Liver (tissue), 9 donors: ENCODE measurements around the gene RARG. TPM values are rescaled to one million over a fixed set of nuclear protein-coding genes. Genes with fewer than 3 reads are reported as not detected.

Source experiments
- DNase-seq: peaks from one replicate; pipeline ENCODE4 v3.0.0-alpha.2; 2017; ENCODE audit warnings: low spot score
- H3K27ac ChIP-seq, 2 donors: one replicate each; pipeline ENCODE4 v1.7.0; 2013; ENCODE audit warnings: inconsistent platforms in 2 of 2, low read length in 2 of 2, control low read depth in 1 of 2, low read depth in 1 of 2, mild to moderate bottlenecking in 1 of 2
- H3K27me3 ChIP-seq, 4 donors: one replicate each; pipeline versions ENCODE4 v1.6.1 to v1.7.0; 2013; ENCODE audit warnings: low read length in 3 of 4, inconsistent platforms in 1 of 4, mild to moderate bottlenecking in 1 of 4, moderate library complexity in 1 of 4; ENCODE audit not compliant: control insufficient read depth in 4 of 4, insufficient read depth in 4 of 4
- H3K36me3 ChIP-seq, 4 donors: one replicate each; pipeline versions ENCODE4 v1.6.1 to v1.7.0; 2013; ENCODE audit warnings: low read length in 3 of 4, mild to moderate bottlenecking in 3 of 4, low read depth in 1 of 4, moderate library complexity in 1 of 4; ENCODE audit not compliant: control insufficient read depth in 4 of 4, insufficient read depth in 3 of 4
- H3K4me1 ChIP-seq, 4 donors: one replicate each; pipeline versions ENCODE4 v1.6.1 to v1.7.0; 2013; ENCODE audit warnings: low read length in 3 of 4, mild to moderate bottlenecking in 3 of 4, moderate library complexity in 1 of 4; ENCODE audit not compliant: control insufficient read depth in 4 of 4, insufficient read depth in 4 of 4
- H3K4me3 ChIP-seq, 3 donors: one replicate each; pipeline versions ENCODE4 v1.6.1 to v1.7.0; 2013; ENCODE audit warnings: low read length in 3 of 3, control low read depth in 1 of 3, low read depth in 1 of 3, mild to moderate bottlenecking in 1 of 3
- H3K9ac ChIP-seq, 2 donors: one replicate each; pipeline ENCODE4 v1.7.0; 2013; ENCODE audit warnings: low read length in 2 of 2, mild to moderate bottlenecking in 2 of 2, moderate library complexity in 2 of 2, control low read depth in 1 of 2, low read depth in 1 of 2
- H3K9me3 ChIP-seq, 4 donors: one replicate each; pipeline versions ENCODE4 v1.6.1 to v1.7.0; 2013; ENCODE audit warnings: low read length in 3 of 4; ENCODE audit not compliant: control insufficient read depth in 4 of 4
- CTCF ChIP-seq: fragments of 150-350 bp; IDR thresholded peaks from 2 replicates; pipeline ENCODE4 v1.5.1; 2017; ENCODE audit warnings: improper control_type of control experiment, low read depth, low read length; ENCODE audit not compliant: missing input control
- EGR1 ChIP-seq, 2 donors: IDR thresholded peaks; 2 replicates each; pipeline ENCODE4 v1.6.1; 2016 to 2018; ENCODE audit warnings: antibody characterized with exemption in 2 of 2, low read depth in 2 of 2
- FOXA1 ChIP-seq: IDR thresholded peaks from 2 replicates; pipeline ENCODE4 v1.6.1; 2016; ENCODE audit warnings: antibody characterized with exemption
- GABPA ChIP-seq, 2 donors: IDR thresholded peaks in 1 of 2; conservative IDR thresholded peaks in 1 of 2; 2 replicates each; pipeline ENCODE4 v1.6.1; 2016; ENCODE audit warnings: antibody characterized with exemption in 2 of 2, mild to moderate bottlenecking in 1 of 2, moderate library complexity in 1 of 2
- HNF4A ChIP-seq, 2 donors: conservative IDR thresholded peaks; 2 replicates each; pipeline ENCODE4 v1.6.1; 2016; ENCODE audit warnings: antibody characterized with exemption in 2 of 2, mild to moderate bottlenecking in 2 of 2
- HNF4G ChIP-seq: IDR thresholded peaks from 2 replicates; pipeline ENCODE4 v1.6.1; 2016; ENCODE audit warnings: antibody characterized with exemption
- JUND ChIP-seq, 2 donors: IDR thresholded peaks; 2 replicates each; pipeline ENCODE4 v1.6.1; 2016; ENCODE audit warnings: antibody characterized with exemption in 2 of 2
- NR2F2 ChIP-seq: IDR thresholded peaks from 2 replicates; pipeline ENCODE4 v1.6.1; 2016; ENCODE audit warnings: antibody characterized with exemption
- RAD21 ChIP-seq, 2 donors: IDR thresholded peaks; 2 replicates each; pipeline ENCODE4 v1.6.1; 2016; ENCODE audit warnings: antibody characterized with exemption in 2 of 2, mild to moderate bottlenecking in 2 of 2
- REST ChIP-seq: IDR thresholded peaks from 2 replicates; pipeline ENCODE4 v1.6.1; 2016; ENCODE audit warnings: antibody characterized with exemption, mild to moderate bottlenecking
- RXRA ChIP-seq, 2 donors: IDR thresholded peaks; 2 replicates each; pipeline ENCODE4 v1.6.1; 2017 to 2018; ENCODE audit warnings: antibody characterized with exemption in 2 of 2, mild to moderate bottlenecking in 1 of 2
- SP1 ChIP-seq: IDR thresholded peaks from 2 replicates; pipeline ENCODE4 v1.6.1; 2018; ENCODE audit warnings: antibody characterized with exemption, mild to moderate bottlenecking
- TAF1 ChIP-seq: conservative IDR thresholded peaks from 2 replicates; pipeline ENCODE4 v1.6.1; 2016; ENCODE audit warnings: antibody characterized with exemption, mild to moderate bottlenecking
- YY1 ChIP-seq: IDR thresholded peaks from 2 replicates; pipeline ENCODE4 v1.6.1; 2016; ENCODE audit warnings: antibody characterized with exemption, mild to moderate bottlenecking
- ZBTB33 ChIP-seq: IDR thresholded peaks from 2 replicates; pipeline ENCODE4 v1.6.1; 2016; ENCODE audit warnings: antibody characterized with exemption
- WGBS: extraction: QIAGEN DNeasy Blood & Tissue Kit; methylation state at CpG from one replicate; pipeline ENCODE4 v1.1.7; 2013; 5-methylcytosine and 5-hydroxymethylcytosine counted together
- polyA plus RNA-seq, 2 donors: library from polyadenylated mRNA; stranded (reverse) in 1 of 2; unstranded in 1 of 2; fragments of 200-250 nt in 1 of 2; fragments of >200 nt in 1 of 2; fragmentation: Nextera tagmentation in 1 of 2; extraction: Ambion mirVana in 1 of 2; gene quantifications; one replicate each; pipeline versions ENCODE4 v1.2.1 to v1.2.3, GENCODE V29; 2013 to 2015
- total RNA-seq, 2 donors: library from RNA; depleted of rRNA; stranded (reverse); fragments of >200 nt; gene quantifications; one replicate each; pipeline ENCODE4 v1.2.3, GENCODE V29; 2014
- TF ChIP-seq, protein P1 (sequence below): IDR thresholded peaks from 2 replicates; pipeline ENCODE4 v1.6.1; 2016; ENCODE audit warnings: antibody characterized with exemption
- TF ChIP-seq, protein P2 (sequence below): IDR thresholded peaks from 2 replicates; pipeline ENCODE4 v1.6.1; 2016; ENCODE audit warnings: antibody characterized with exemption
- donor health status: healthy.
- donor health status: healthy.
- donor health status: healthy.
- donor health status: healthy.
- donor health status: healthy.

RARG gene
- total and polyA plus RNA-seq, 4 donors = 1.7 to 3.1 (median 2.7) TPM

GRCh38 chr12:53217051-53217930 lies 14.7 kb downstream of the RARG start:
- H3K4me1 ChIP-seq = peaks cover 0 to 41% (median 10%) of the 10 kb centered on the region in 4 donors

More at GRCh38 chr12:53217051-53217930, 14.7 kb downstream of the RARG start:
- Histone ChIP-seq H3K9ac (no peak overlapping the region), H3K27me3 (no peaks in the 10 kb centered on the region), H3K36me3 (no peaks in the 10 kb centered on the region), H3K27ac (peak overlapping the region in 1 of 2 donors; percentile 46), H3K9me3 (no peaks in the 10 kb centered on the region), H3K4me3 (no peak overlapping the region)
- TF ChIP-seq, protein P1, sequence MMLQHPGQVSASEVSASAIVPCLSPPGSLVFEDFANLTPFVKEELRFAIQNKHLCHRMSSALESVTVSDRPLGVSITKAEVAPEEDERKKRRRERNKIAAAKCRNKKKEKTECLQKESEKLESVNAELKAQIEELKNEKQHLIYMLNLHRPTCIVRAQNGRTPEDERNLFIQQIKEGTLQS = no peak
- TF ChIP-seq FOXA1 = no peak
- TF ChIP-seq SP1 = no peak
- TF ChIP-seq RAD21 (IDR thresholded peaks at IDR 0.05) = no peak
- no peak for TF ChIP-seq REST
- no peak for TF ChIP-seq CTCF
- TF ChIP-seq RXRA (IDR thresholded peaks at IDR 0.05) = no peak
- no peak for TF ChIP-seq YY1
- no peak for TF ChIP-seq ZBTB33
- no peak for TF ChIP-seq HNF4G
- TF ChIP-seq TAF1 = no peak
- TF ChIP-seq EGR1 (IDR thresholded peaks at IDR 0.05; ENCODE audit: low read depth in 2 of 2) = no peak
- TF ChIP-seq GABPA (IDR thresholded peaks at IDR 0.05 in 1 of 2, conservative IDR thresholded peaks at IDR 0.05 in 1 of 2) = no peak
- TF ChIP-seq HNF4A (conservative IDR thresholded peaks at IDR 0.05) = no peak
- no peak for TF ChIP-seq NR2F2
- no peak for TF ChIP-seq JUND (IDR thresholded peaks at IDR 0.05)
- TF ChIP-seq, protein P2, sequence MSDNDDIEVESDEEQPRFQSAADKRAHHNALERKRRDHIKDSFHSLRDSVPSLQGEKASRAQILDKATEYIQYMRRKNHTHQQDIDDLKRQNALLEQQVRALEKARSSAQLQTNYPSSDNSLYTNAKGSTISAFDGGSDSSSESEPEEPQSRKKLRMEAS = no peak
- 60% methylated on average over 19 of the region's 19 CpGs for WGBS
- DNase-seq = no peak
